ENCODE data around the gene MVB12B. TPM values are rescaled to one million over a fixed set of nuclear protein-coding genes. Genes with fewer than 3 reads are reported as not detected.

Gene MVB12B
- total and polyA plus RNA-seq, 2 of the 4 experiments (the other 2 are of a cell fraction) = 2.0 to 4.0 TPM

DNA sequence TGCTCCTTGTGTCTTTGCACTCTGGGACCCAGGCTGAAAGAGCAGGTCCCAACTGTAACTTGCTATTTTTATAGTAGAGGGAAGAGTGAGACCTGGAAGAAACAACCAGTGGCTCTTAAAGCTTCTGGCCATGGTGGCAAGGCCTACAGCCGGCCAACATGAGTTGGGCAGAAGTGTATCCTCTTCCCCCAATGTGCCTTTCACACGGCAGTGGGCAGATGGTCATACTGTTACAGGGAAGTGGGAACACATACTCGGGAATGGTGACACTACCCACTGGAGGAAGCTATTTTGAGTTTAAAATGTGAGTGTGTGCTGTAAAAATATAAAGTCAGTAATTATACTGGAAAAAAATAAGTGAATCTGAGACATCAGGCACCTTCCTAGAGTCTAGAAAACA, 116.0 kb downstream of the MVB12B start:
- no peak overlapping the region for H2AK9ac ChIP-seq (replicated peaks; ENCODE audit: low read depth, low read length, poor library complexity)
- intact Hi-C loops (cut with micrococcal nuclease) = no loop called here
- H4K91ac ChIP-seq (ENCODE audit: insufficient read depth, low read depth, low read length) = no peak overlapping the region
- no peak overlapping the region for H3K56ac ChIP-seq (ENCODE audit: extremely low read depth, insufficient read depth, low read length)
- in situ Hi-C loops (cut with MboI; ENCODE audit: low sequenced_read_pairs) = no loop called here
- peaks cover 6% of the 10 kb centered on the region for H3K4me1 ChIP-seq (ENCODE audit: control insufficient read depth, insufficient read depth, low read length)
- H2BK15ac ChIP-seq (ENCODE audit: low read depth, low read length) = no peak overlapping the region
- no peaks in the 10 kb centered on the region for H3K27me3 ChIP-seq (ENCODE audit: control insufficient read depth, insufficient read depth, low read length)
- H3K4me2 ChIP-seq (ENCODE audit: low read depth, low read length) = no peak overlapping the region
- H3K9ac ChIP-seq (ENCODE audit: low read depth, low read length) = no peak overlapping the region
- no peak overlapping the region for H2BK5ac ChIP-seq (ENCODE audit: low read depth, low read length, poor library complexity, severe bottlenecking)
- no peaks in the 10 kb centered on the region for H4K20me1 ChIP-seq (ENCODE audit: insufficient read depth, low read length)
- DNase-seq (no peak), ATAC-seq (ENCODE audit: low read depth) (no peak)
- H3K18ac ChIP-seq (ENCODE audit: low read depth, low read length) = no peak overlapping the region
- ChIA-PET CTCF (interaction anchor here (1.1 kb wide), 1 partner anchor 15 kb away, joined by 3 read pairs; no protein-coding TSS in a partner anchor), POLR2A (ENCODE audit: unreplicated experiment) (no interaction called here)
- no peak overlapping the region for H3K4me3 ChIP-seq (ENCODE audit: insufficient read depth, low read depth, low read length)
- no peak overlapping the region for H2BK120ac ChIP-seq (ENCODE audit: low read depth, low read length)
- no peak overlapping the region for H3K4ac ChIP-seq (ENCODE audit: low read depth, low read length)
- no peak overlapping the region for H2AK5ac ChIP-seq (ENCODE audit: low read depth, low read length)
- no peak overlapping the region for H3K27ac ChIP-seq (ENCODE audit: insufficient read depth, low read length)
- H3K14ac ChIP-seq (replicated peaks; ENCODE audit: low read depth, low read length) = no peak overlapping the region
- H3K9me3 ChIP-seq (ENCODE audit: control insufficient read depth, insufficient read depth, low read length) = no peaks in the 10 kb centered on the region
- no peak overlapping the region for H2BK20ac ChIP-seq (ENCODE audit: low read depth, low read length)
- no peak overlapping the region for H4K8ac ChIP-seq (ENCODE audit: low read depth in 2 of 2, low read length in 2 of 2)
- dilution Hi-C loops (cut with HindIII; ENCODE audit: low sequenced_read_pairs, unreplicated experiment) = no loop called here
- 0 out of 2 replicates have a peak, but pooled peaks cover 3% of the 10 kb centered on the region for H3K9me1 ChIP-seq (ENCODE audit: insufficient read depth, low read length)
- H4K5ac ChIP-seq (ENCODE audit: low read depth, low read length) = no peak overlapping the region
- no peak for TF ChIP-seq CEBPB (IDR thresholded peaks at IDR 0.05; ENCODE audit: low read depth, low read length)
- no peak for TF ChIP-seq CHD1 (IDR thresholded peaks at IDR 0.05; ENCODE audit: low read depth, low read length)
- no peak for TF ChIP-seq POLR2A (IDR thresholded peaks at IDR 0.05; ENCODE audit: low read depth, low read length)
- TF ChIP-seq MXI1 (IDR thresholded peaks at IDR 0.05; ENCODE audit: borderline replicate concordance, low read depth, low read length) = no peak
- no peak for TF ChIP-seq BHLHE40 (IDR thresholded peaks at IDR 0.05; ENCODE audit: low read depth, low read length)
- no peak for TF ChIP-seq RAD21 (IDR thresholded peaks at IDR 0.05; ENCODE audit: low read length)
- TF ChIP-seq NFE2L2 (IDR thresholded peaks at IDR 0.05; ENCODE audit: low read depth, low read length) = no peak
- TF ChIP-seq MAZ (IDR thresholded peaks at IDR 0.05; ENCODE audit: borderline replicate concordance, low read depth, low read length) = no peak
- TF ChIP-seq, protein P1, sequence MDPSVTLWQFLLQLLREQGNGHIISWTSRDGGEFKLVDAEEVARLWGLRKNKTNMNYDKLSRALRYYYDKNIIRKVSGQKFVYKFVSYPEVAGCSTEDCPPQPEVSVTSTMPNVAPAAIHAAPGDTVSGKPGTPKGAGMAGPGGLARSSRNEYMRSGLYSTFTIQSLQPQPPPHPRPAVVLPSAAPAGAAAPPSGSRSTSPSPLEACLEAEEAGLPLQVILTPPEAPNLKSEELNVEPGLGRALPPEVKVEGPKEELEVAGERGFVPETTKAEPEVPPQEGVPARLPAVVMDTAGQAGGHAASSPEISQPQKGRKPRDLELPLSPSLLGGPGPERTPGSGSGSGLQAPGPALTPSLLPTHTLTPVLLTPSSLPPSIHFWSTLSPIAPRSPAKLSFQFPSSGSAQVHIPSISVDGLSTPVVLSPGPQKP (IDR thresholded peaks at IDR 0.05; ENCODE audit: borderline replicate concordance, low read depth, low read length) = no peak
- TF ChIP-seq, protein P2, sequence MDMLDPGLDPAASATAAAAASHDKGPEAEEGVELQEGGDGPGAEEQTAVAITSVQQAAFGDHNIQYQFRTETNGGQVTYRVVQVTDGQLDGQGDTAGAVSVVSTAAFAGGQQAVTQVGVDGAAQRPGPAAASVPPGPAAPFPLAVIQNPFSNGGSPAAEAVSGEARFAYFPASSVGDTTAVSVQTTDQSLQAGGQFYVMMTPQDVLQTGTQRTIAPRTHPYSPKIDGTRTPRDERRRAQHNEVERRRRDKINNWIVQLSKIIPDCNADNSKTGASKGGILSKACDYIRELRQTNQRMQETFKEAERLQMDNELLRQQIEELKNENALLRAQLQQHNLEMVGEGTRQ (IDR thresholded peaks at IDR 0.05; ENCODE audit: low read depth, low read length) = no peak
- no peak for TF ChIP-seq RCOR1 (IDR thresholded peaks at IDR 0.05; ENCODE audit: insufficient replicate concordance, low read length)
- TF ChIP-seq RFX5 (IDR thresholded peaks at IDR 0.05; ENCODE audit: low read depth, low read length) = no peak
- TF ChIP-seq FOS (IDR thresholded peaks at IDR 0.05; ENCODE audit: low read depth, low read length) = no peak
- no peak for TF ChIP-seq MAFK (IDR thresholded peaks at IDR 0.05; ENCODE audit: low read depth, low read length)
- TF ChIP-seq SMC3 (IDR thresholded peaks at IDR 0.05; ENCODE audit: low read depth, low read length) = no peak
- TF ChIP-seq, protein P3, sequence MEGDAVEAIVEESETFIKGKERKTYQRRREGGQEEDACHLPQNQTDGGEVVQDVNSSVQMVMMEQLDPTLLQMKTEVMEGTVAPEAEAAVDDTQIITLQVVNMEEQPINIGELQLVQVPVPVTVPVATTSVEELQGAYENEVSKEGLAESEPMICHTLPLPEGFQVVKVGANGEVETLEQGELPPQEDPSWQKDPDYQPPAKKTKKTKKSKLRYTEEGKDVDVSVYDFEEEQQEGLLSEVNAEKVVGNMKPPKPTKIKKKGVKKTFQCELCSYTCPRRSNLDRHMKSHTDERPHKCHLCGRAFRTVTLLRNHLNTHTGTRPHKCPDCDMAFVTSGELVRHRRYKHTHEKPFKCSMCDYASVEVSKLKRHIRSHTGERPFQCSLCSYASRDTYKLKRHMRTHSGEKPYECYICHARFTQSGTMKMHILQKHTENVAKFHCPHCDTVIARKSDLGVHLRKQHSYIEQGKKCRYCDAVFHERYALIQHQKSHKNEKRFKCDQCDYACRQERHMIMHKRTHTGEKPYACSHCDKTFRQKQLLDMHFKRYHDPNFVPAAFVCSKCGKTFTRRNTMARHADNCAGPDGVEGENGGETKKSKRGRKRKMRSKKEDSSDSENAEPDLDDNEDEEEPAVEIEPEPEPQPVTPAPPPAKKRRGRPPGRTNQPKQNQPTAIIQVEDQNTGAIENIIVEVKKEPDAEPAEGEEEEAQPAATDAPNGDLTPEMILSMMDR (conservative IDR thresholded peaks at IDR 0.05; ENCODE audit: low read depth, low read length) = no peak
- WGBS, 2 experiments (ENCODE audit: extremely low coverage in 2 of 2, insufficient read length in 1 of 2) = no CpG with 5 or more reads among the region's 3 CpGs
- H2AFZ ChIP-seq (replicated peaks; ENCODE audit: low read length, poor library complexity) = no peak overlapping the region
- no peak overlapping the region for H3K23ac ChIP-seq (ENCODE audit: low read depth, low read length)
- no peaks in the 10 kb centered on the region for H3K79me1 ChIP-seq (ENCODE audit: low read depth in 1 of 2, low read length in 2 of 2)
- BruUV-seq (replicated peaks) = no TSS peak
- no peaks in the 10 kb centered on the region for H3K36me3 ChIP-seq (ENCODE audit: control insufficient read depth, insufficient read depth, low read length)
